H1 (cell line): Measurements from ENCODE around the gene PIGM. TPM values are rescaled to one million over a fixed set of nuclear protein-coding genes. Genes with fewer than 3 reads are reported as not detected.

ENCODE experiments used
- CTCF ChIA-PET: fragments of 300-600 bp; sonication (Branson Sonifier 250); formaldehyde crosslinking; loops from one replicate; lab custom pipeline; 2021; ENCODE audit not compliant: partially characterized antibody; lab: Charles Lee
- POLR2A ChIA-PET: fragments of 300-600 bp; sonication (Branson Sonifier 250); formaldehyde crosslinking; loops from one replicate; lab custom pipeline; 2021; ENCODE audit warnings: inconsistent platforms; ENCODE audit not compliant: partially characterized antibody; lab: Charles Lee
- DNase-seq, 2 experiments: peaks; one replicate each; pipeline versions ENCODE4 v3.0.0 to v3.0.0-alpha.2; 2010 to 2022; ENCODE audit warnings: low spot score in 2 of 2, low read depth in 1 of 2, mixed read lengths in 1 of 2
- FAIRE-seq: peaks from 2 replicates; lab custom pipeline; 2011; peaks lifted over from hg19 to GRCh38; lab: Jason Lieb, UNC
- H2AFZ ChIP-seq: 2 replicates; pipeline ENCODE4 v1.8.1; 2012; ENCODE audit warnings: low read length, inconsistent platforms
- H2AK5ac ChIP-seq: 2 replicates; pipeline ENCODE4 v1.6.1; 2013; ENCODE audit warnings: low read depth, low read length
- H2BK120ac ChIP-seq: replicated peaks from 2 replicates; pipeline ENCODE3; 2013; ENCODE audit warnings: low read depth, low read length, inconsistent platforms
- H2BK12ac ChIP-seq: 2 replicates; pipeline ENCODE4 v1.6.1; 2013; ENCODE audit warnings: low read depth, low read length
- H2BK15ac ChIP-seq: 2 replicates; pipeline ENCODE4 v1.6.1; 2013; ENCODE audit warnings: low read length
- H2BK20ac ChIP-seq: 2 replicates; pipeline ENCODE4 v1.6.1; 2013; ENCODE audit warnings: low read length
- H2BK5ac ChIP-seq: 2 replicates; pipeline ENCODE4 v1.6.1; 2013; ENCODE audit warnings: low read depth, low read length
- H3K14ac ChIP-seq: 2 replicates; pipeline ENCODE4 v1.6.1; 2013; ENCODE audit warnings: inconsistent platforms; ENCODE audit not compliant: insufficient read length
- H3K18ac ChIP-seq: 2 replicates; pipeline ENCODE4 v1.6.1; 2013; ENCODE audit warnings: low read length; ENCODE audit errors: extremely low read depth
- H3K23ac ChIP-seq: 2 replicates; pipeline ENCODE4 v1.6.1; 2013; ENCODE audit warnings: inconsistent platforms; ENCODE audit not compliant: insufficient read length
- H3K23me2 ChIP-seq: 2 replicates; pipeline ENCODE4 v1.6.1; 2013; ENCODE audit warnings: low read depth, low read length
- H3K27ac ChIP-seq: 2 replicates; pipeline ENCODE4 v1.6.1; 2011; ENCODE audit warnings: low read depth, low read length, inconsistent platforms
- H3K27me3 ChIP-seq, 4 experiments: replicated peaks in 1 of 4; 1 replicate in 1 of 4; 2 replicates in 3 of 4; pipeline versions ENCODE4 v1.6.1 to v1.8.1; 2011 to 2013; ENCODE audit warnings: low read length in 3 of 4, mild to moderate bottlenecking in 3 of 4, inconsistent platforms in 2 of 4, mixed read lengths in 2 of 4, moderate library complexity in 1 of 4; ENCODE audit not compliant: control insufficient read depth in 3 of 4, insufficient read depth in 3 of 4; ENCODE audit errors: extremely low read depth in 1 of 4
- H3K36me3 ChIP-seq, 4 experiments: 2 replicates each; pipeline versions ENCODE4 v1.6.1 to v1.8.1; 2011 to 2013; ENCODE audit warnings: mild to moderate bottlenecking in 4 of 4, low read length in 3 of 4, moderate library complexity in 2 of 4, control low read depth in 1 of 4, inconsistent platforms in 1 of 4; ENCODE audit not compliant: insufficient read depth in 4 of 4, control insufficient read depth in 2 of 4
- H3K4ac ChIP-seq: replicated peaks from 2 replicates; pipeline ENCODE3; 2013; ENCODE audit warnings: low read length, low read depth, mixed read lengths, inconsistent platforms; ENCODE audit not compliant: insufficient read length
- H3K4me1 ChIP-seq, 4 experiments: replicated peaks in 1 of 4; 1 replicate in 1 of 4; 2 replicates in 3 of 4; pipeline versions ENCODE4 v1.6.1 to v1.8.1; 2011 to 2013; ENCODE audit warnings: low read length in 3 of 4, inconsistent platforms in 2 of 4, mixed read lengths in 1 of 4; ENCODE audit not compliant: insufficient read depth in 4 of 4, control insufficient read depth in 3 of 4
- H3K4me2 ChIP-seq, 2 experiments: 2 replicates each; pipeline versions ENCODE4 v1.6.1 to v1.8.1; 2011 to 2013; ENCODE audit warnings: low read depth in 2 of 2, low read length in 2 of 2, control low read depth in 1 of 2, inconsistent platforms in 1 of 2, mild to moderate bottlenecking in 1 of 2; ENCODE audit not compliant: insufficient read depth in 1 of 2
- H3K4me3 ChIP-seq, 4 experiments: fragments of 200-600, 300-600 bp in 1 of 4; sonication (generic), shearing (Covaris generic), sonication (Bioruptor Twin) in 1 of 4; 2 replicates each; pipeline versions ENCODE4 v1.5.1 to v1.8.1; 2011 to 2016; ENCODE audit warnings: low read length in 4 of 4, low read depth in 3 of 4, control low read depth in 2 of 4, inconsistent platforms in 2 of 4, mild to moderate bottlenecking in 2 of 4, mixed read lengths in 1 of 4, moderate library complexity in 1 of 4; ENCODE audit not compliant: insufficient read depth in 2 of 4; ENCODE audit errors: extremely low read depth in 1 of 4
- H3K56ac ChIP-seq: replicated peaks from 2 replicates; pipeline ENCODE3; 2013; ENCODE audit warnings: low read depth, mild to moderate bottlenecking, mixed read lengths, low read length, inconsistent platforms; ENCODE audit not compliant: insufficient read length
- H3K79me1 ChIP-seq: 2 replicates; pipeline ENCODE4 v1.6.1; 2013; ENCODE audit warnings: low read depth, low read length, control low read depth
- H3K79me2 ChIP-seq, 2 experiments: 2 replicates each; pipeline versions ENCODE4 v1.6.1 to v1.8.1; 2012 to 2013; ENCODE audit warnings: low read length in 2 of 2, mild to moderate bottlenecking in 2 of 2, inconsistent platforms in 1 of 2; ENCODE audit not compliant: insufficient read depth in 2 of 2, control insufficient read depth in 1 of 2
- H3K9ac ChIP-seq, 4 experiments: replicated peaks in 1 of 4; 1 replicate in 1 of 4; 2 replicates in 3 of 4; pipeline versions ENCODE4 v1.6.1 to v1.8.1; 2011 to 2013; ENCODE audit warnings: low read depth in 3 of 4, low read length in 3 of 4, control low read depth in 2 of 4, mild to moderate bottlenecking in 2 of 4, moderate library complexity in 2 of 4, inconsistent platforms in 1 of 4; ENCODE audit errors: extremely low read depth in 1 of 4
- H3K9me3 ChIP-seq, 2 experiments: 2 replicates each; pipeline versions ENCODE4 v1.6.1 to v1.8.1; 2012 to 2013; ENCODE audit warnings: mild to moderate bottlenecking in 2 of 2, moderate library complexity in 2 of 2, control low read depth in 1 of 2, inconsistent platforms in 1 of 2, low read depth in 1 of 2, low read length in 1 of 2, mixed read lengths in 1 of 2; ENCODE audit not compliant: insufficient read depth in 2 of 2
- H4K20me1 ChIP-seq, 2 experiments: replicated peaks in 1 of 2; 2 replicates each; pipeline versions ENCODE3 to v1.8.1; 2011 to 2013; ENCODE audit warnings: inconsistent platforms in 2 of 2, low read length in 2 of 2, mild to moderate bottlenecking in 1 of 2; ENCODE audit not compliant: insufficient read depth in 2 of 2, control insufficient read depth in 1 of 2
- H4K5ac ChIP-seq: 2 replicates; pipeline ENCODE4 v1.6.1; 2013; ENCODE audit warnings: low read length, low read depth, mixed read lengths, inconsistent platforms; ENCODE audit not compliant: insufficient read length
- H4K8ac ChIP-seq: 2 replicates; pipeline ENCODE4 v1.8.0; 2013; ENCODE audit warnings: mild to moderate bottlenecking, moderate library complexity, low read length, inconsistent platforms; ENCODE audit not compliant: insufficient read depth; ENCODE audit errors: extremely low read depth
- H4K91ac ChIP-seq: replicated peaks from 2 replicates; pipeline ENCODE3; 2013; ENCODE audit warnings: low read length, mixed read lengths, inconsistent platforms; ENCODE audit not compliant: insufficient read length
- ASH2L ChIP-seq: fragments of 200-600, 300-600 bp; sonication (generic); IDR thresholded peaks from one replicate; pipeline ENCODE4 v1.7.1; 2017; ENCODE audit warnings: low read length
- CBX8 ChIP-seq: fragments of 300-800, 300-1000 bp; sonication (generic); IDR thresholded peaks from 2 replicates; pipeline ENCODE4 v1.7.1; 2016; ENCODE audit warnings: low read depth, low read length, borderline replicate concordance
- E2F6 ChIP-seq: IDR thresholded peaks from 2 replicates; pipeline ENCODE4 v1.6.1; 2012; ENCODE audit warnings: inconsistent platforms
- EZH2 ChIP-seq: fragments of 200-600 bp; sonication (generic); IDR thresholded peaks from 2 replicates; pipeline ENCODE4 v1.7.1; 2012; ENCODE audit warnings: low read depth, mild to moderate bottlenecking, moderate library complexity, low read length, inconsistent platforms; ENCODE audit not compliant: severe bottlenecking
- JUN ChIP-seq: IDR thresholded peaks from 2 replicates; pipeline ENCODE4 v1.6.1; 2011; ENCODE audit warnings: low read depth, mild to moderate bottlenecking, improper control_type of control experiment, low read length
- RAD21 ChIP-seq, 2 experiments: IDR thresholded peaks in 1 of 2; conservative IDR thresholded peaks in 1 of 2; 2 replicates each; pipeline ENCODE4 v1.6.1; 2011; ENCODE audit warnings: low read depth in 2 of 2, low read length in 2 of 2, improper control_type of control experiment in 1 of 2, inconsistent platforms in 1 of 2, mild to moderate bottlenecking in 1 of 2, moderate library complexity in 1 of 2
- SAP30 ChIP-seq: fragments of 300-600 bp; sonication (generic); IDR thresholded peaks from 2 replicates; pipeline ENCODE4 v1.7.1; 2012; ENCODE audit warnings: low read length, moderate library complexity, mild to moderate bottlenecking, inconsistent platforms; ENCODE audit not compliant: insufficient read depth, insufficient replicate concordance
- SIX5 ChIP-seq: IDR thresholded peaks from 2 replicates; pipeline ENCODE4 v1.6.1; 2011; ENCODE audit warnings: mild to moderate bottlenecking, low read depth, low read length
- SP4 ChIP-seq: IDR thresholded peaks from 2 replicates; pipeline ENCODE4 v1.6.1; 2012; ENCODE audit warnings: low read length, inconsistent platforms
- WGBS, 2 experiments: shearing (Covaris generic) in 1 of 2; methylation state at CpG; one replicate each; pipeline versions ENCODE4 v1.1.6 to v1.1.7; 2013 to 2015; ENCODE audit warnings: low lambda C conversion rate in 2 of 2, mixed read lengths in 2 of 2, inconsistent platforms in 1 of 2, low coverage in 1 of 2, missing lambda C conversion rate in 1 of 2; ENCODE audit not compliant: insufficient replicate concordance in 2 of 2, insufficient coverage in 1 of 2, insufficient read length in 1 of 2; ENCODE audit errors: extremely low coverage in 1 of 2, missing lambda C conversion rate in 1 of 2; 5-methylcytosine and 5-hydroxymethylcytosine counted together
- polyA plus RNA-seq, 7 experiments: library from polyadenylated mRNA; depleted of rRNA in 3 of 7; stranded (reverse) in 5 of 7; unstranded in 2 of 7; fragments of >200 nt in 5 of 7; fragments of 200-250 nt in 2 of 7; gene quantifications; 1 replicate in 5 of 7; 2 replicates in 1 of 7; 4 replicates in 1 of 7; pipeline versions ENCODE4 v1.2.1 to v1.2.3, GENCODE V29; 2011 to 2013; ENCODE audit warnings: missing spikeins in 2 of 7, mixed read lengths in 2 of 7
- total RNA-seq: library from RNA; stranded (reverse); fragmentation: NEBNext Ultra II Directional; extraction: Animal tissue kit (Norgen Biotek cat#: 25700); gene quantifications from 2 replicates; pipeline ENCODE4 v1.2.1, GENCODE V29; 2021

The PIGM gene
- total and polyA plus RNA-seq, 2 of the 8 experiments (the other 6 are each of a cell fraction or from before 2014, with no cell fraction given) = 5.4 to 6.0 TPM

GRCh38 chr1:160049101-160049500, 17.3 kb upstream of the PIGM start:
- H3K9me3 ChIP-seq = no peaks in the 10 kb centered on the region
- H2BK12ac ChIP-seq = no peak overlapping the region; the same call in 1 of the 2 replicates
- 0 out of 2 replicates have a peak overlapping the region, but pooled peaks have one; percentile 14 for H3K18ac ChIP-seq
- WGBS, 2 experiments = 85% methylated on average over 3 of the region's 3 CpGs; no CpG with 5 or more reads in 1 of the 2 experiments
- no peak overlapping the region for H3K4me3 ChIP-seq
- no peaks in the 10 kb centered on the region for H3K36me3 ChIP-seq
- FAIRE-seq = no peak
- no peaks in the 10 kb centered on the region for H3K79me2 ChIP-seq
- no peak overlapping the region for H3K56ac ChIP-seq
- ChIA-PET POLR2A (interaction anchor here (0.8 to 1.3 kb wide), 3 partner anchors 17 to 39 kb away, joined by 3 to 4 read pairs (median 4); no protein-coding TSS in a partner anchor), CTCF (interaction anchor here (2.1 to 46.4 kb wide), 2 partner anchors 26 to 120 kb away, joined by 4 to 1874 read pairs; partner anchors contain the start of genes IGSF8, KCNJ10 and KCNJ9)
- no peak overlapping the region for H3K27ac ChIP-seq
- no peak overlapping the region for H2BK120ac ChIP-seq
- no peak overlapping the region for H3K9ac ChIP-seq
- H4K20me1 ChIP-seq = no peaks in the 10 kb centered on the region
- H3K4me1 ChIP-seq = peaks cover 10 to 24% (median 16%) of the 10 kb centered on the region in 4 experiments
- H2BK15ac ChIP-seq = no peak overlapping the region
- H3K79me1 ChIP-seq = no peaks in the 10 kb centered on the region
- H4K91ac ChIP-seq = no peak overlapping the region
- H2BK5ac ChIP-seq = no peak overlapping the region
- H4K8ac ChIP-seq = no peak overlapping the region
- no peak overlapping the region for H3K14ac ChIP-seq
- H2BK20ac ChIP-seq = peak overlapping the region; percentile 75; the same call in 1 of the 2 replicates
- no peak overlapping the region for H4K5ac ChIP-seq
- no peak overlapping the region for H2AK5ac ChIP-seq
- H3K4me2 ChIP-seq = peak overlapping the region in 1 of 2 experiments; percentile 47; a peak in 1 of 4 replicates
- no peak for DNase-seq
- H3K27me3 ChIP-seq = peaks cover 0 to under 1% (median 0%) of the 10 kb centered on the region in 4 experiments; a peak in 1 of 7 replicates
- H3K23me2 ChIP-seq = no peaks in the 10 kb centered on the region
- H2AFZ ChIP-seq = no peak overlapping the region
- H3K4ac ChIP-seq = no peak overlapping the region
- no peak overlapping the region for H3K23ac ChIP-seq
- TF ChIP-seq ASH2L (no peak), JUN (no peak), RAD21 (IDR thresholded peaks at IDR 0.05 in 1 of 2, conservative IDR thresholded peaks at IDR 0.05 in 1 of 2; ENCODE audit: low read depth in 2 of 2, low read length in 2 of 2) (no peak), SIX5 (no peak), CBX8 (no peak), SAP30 (no peak), SP4 (no peak), EZH2 (no peak), E2F6 (no peak)
